Glomerular endothelial cell (primary cell): ENCODE measurements around the gene POLR1F. TPM values are rescaled to one million over a fixed set of nuclear protein-coding genes. Genes with fewer than 3 reads are reported as not detected.

Experiments
- DNase-seq: peaks from one replicate; pipeline ENCODE4 v3.0.0-alpha.2; 2011; ENCODE audit warnings: low read depth, low spot score; ENCODE audit errors: extremely low read depth
- total RNA-seq: library from RNA; depleted of rRNA; stranded (reverse); fragments of >200 nt; gene quantifications from 2 replicates; pipeline ENCODE4 v1.2.3, GENCODE V29; 2015

Gene POLR1F
- total RNA-seq, 1 donor from 2014 or later = 14.9 TPM

- no peak for DNase-seq
Measured at GRCh38 chr7:19677180-19677579, 31.7 kb downstream of the POLR1F start.

- no peak for DNase-seq
Measured at GRCh38 chr7:19675816-19676215, 33.0 kb downstream of the POLR1F start.

- no peak for DNase-seq
Measured at GRCh38 chr7:19674266-19674960, 34.4 kb downstream of the POLR1F start.

GRCh38 chr7:19670806-19671205 is 38.0 kb downstream of the POLR1F start:
- no peak for DNase-seq

DNA sequence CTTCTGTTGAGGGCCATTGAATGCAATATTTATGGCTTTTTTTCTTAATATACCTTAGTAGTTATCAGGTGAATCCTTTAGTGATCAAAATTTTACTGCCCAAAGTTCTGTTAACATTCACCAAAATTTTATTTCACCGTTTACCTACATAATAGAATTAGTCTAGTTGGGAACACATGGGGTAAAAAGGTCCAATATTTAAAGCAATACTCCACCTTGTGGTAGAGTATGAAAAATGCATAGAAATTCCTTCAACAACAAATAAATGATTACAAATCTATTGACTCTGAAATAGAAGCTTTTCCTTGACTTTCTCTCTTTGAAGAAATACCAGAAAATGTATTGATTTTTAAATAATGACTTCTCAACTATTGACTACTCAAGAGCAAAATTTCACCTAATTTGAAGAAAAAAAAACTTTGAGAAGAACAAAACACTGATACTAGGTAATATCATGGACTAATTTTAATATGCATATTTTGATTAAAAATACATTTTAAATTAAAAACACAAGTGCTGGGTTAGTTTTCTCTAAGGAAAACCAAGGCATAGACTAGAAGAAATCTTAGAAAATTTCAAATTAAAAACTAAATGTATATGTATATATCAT is 43.3 kb downstream of the POLR1F start:
- DNase-seq = no peak

DNA sequence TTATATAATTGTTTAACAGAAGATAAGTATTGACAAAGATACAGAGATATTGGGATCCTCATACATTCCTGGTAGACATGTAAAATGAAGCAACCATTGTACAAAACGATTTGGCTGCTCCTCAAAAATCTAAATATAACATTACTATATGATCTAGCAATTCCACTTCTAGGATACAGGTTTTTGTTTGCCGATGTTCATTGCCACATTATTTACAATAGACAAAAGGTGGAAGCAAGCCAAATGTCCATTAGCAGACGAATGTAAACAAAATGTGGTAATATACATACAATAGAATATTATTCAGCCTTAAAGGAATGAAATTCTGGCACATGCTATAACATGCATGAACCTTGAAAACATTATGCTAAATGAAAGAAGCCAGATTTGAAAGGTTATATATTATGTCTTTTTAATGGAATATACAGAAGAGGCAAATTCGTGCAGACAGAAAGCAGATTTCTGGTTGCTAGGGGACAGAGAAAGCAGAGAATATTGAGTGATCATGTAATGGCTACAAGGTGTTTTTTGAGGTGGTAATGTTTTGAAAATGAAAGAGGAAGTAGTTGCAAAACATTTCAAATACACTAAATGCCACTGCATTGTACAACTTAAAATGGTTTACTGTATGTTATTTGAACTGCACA is 44.9 kb downstream of the POLR1F start:
- no peak for DNase-seq

GRCh38 chr7:19648791-19649190 is 60.0 kb downstream of the POLR1F start:
- no peak for DNase-seq

Other genes starting within 250 kb of the POLR1F start
- gene TMEM196, start 64.6 kb upstream of the POLR1F start, total RNA-seq = not detected in 2 replicates